HG03064 (cell line): ENCODE results near the gene RNF144A.
"Not testable (repeated sequence)": the region's sequence is repeated elsewhere in the genome, so short reads cannot be mapped to it uniquely, and the experiment has no call there.

ENCODE experiments used
- ATAC-seq: cut with Tn5 transposase; IDR thresholded peaks from one replicate; pipeline ENCODE4 v1.9.1; 2021; ENCODE audit warnings: low read depth; ENCODE audit not compliant: unreplicated experiment

Gene RNF144A

DNA sequence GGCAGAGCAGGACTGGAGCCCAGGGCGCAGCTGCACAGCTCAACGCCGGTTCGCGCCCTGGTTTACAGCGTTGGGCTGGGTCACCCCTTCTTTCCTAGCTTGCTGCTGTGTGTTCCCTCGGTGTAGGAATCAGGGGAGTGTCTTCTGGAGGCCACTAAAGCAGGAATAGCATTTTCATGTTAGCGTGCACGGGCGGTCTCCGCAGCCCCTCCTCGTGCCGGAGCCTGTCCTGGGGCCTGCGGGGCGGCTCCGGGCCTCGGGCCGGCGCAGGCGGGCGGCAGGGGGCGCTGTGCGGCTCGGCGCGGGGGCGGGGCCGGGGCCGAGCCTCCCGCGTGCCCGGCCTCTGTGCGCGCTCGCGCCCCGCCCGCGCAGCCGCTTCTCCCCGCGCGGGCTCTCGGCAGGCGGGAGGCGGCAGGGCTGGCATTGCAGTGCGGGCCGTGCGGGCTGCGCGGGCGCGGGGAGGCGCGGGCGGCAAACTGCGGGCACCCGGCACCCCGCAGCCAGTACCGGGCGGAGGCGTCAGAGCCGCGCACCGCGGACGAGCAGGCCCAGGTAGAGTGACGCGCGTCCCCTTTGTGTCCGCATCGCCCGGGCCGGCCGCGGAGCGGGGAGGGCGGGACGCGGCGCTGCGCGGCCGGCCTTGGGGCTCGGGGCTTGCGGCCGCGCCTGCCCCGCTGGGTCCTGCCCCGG, at the start of gene RNF144A:
TSS of gene RNF144A (plus strand) at position 342 of the 690 bp plus-strand sequence. CDS start 79,515 bp downstream, outside the sequence.
- ATAC-seq, result peak; percentile 77

GRCh38 chr2:6872394-6872793, 44.8 kb upstream of the RNF144A start:
- ATAC-seq, result peak; percentile 61

DNA sequence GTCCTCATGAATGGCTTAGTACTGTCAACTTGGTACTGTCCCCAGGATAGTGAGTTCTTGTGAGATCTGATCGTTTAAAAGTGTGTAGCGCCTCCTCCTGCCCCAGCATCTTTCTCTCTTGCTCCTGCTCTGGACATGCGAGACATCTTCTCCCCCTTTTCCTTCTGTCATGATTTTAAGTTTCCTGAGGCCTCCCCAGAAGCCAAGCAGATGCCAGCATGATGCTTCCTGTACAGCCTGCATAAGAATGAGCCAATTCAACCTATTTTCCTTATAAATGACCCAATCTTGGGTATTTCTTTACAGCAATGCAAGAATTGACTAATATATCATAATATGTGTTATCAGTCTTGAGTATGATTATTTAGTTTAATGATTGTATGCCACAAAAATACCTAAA, 43.2 kb upstream of the RNF144A start:
- ATAC-seq, result no peak

DNA sequence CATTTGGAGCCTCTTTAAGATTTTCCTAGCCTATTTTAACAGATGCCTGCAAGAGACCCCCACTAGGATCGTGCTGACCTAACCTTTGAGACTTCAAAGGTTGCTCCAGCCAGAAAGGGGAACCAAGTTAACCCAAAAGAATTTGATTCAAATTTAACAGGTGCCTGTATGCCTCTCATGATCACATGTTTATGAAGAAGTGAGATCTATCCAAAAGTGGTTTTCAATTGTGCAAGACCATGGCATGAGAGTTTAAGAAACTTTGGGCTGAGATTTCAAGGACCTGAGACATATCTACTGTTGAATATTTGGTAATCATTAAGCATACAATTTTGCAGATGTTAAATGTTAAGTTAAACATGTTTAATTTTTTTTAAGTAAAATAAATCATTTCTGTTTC, 40.9 kb upstream of the RNF144A start:
- no peak for ATAC-seq

- peak; percentile 79 for ATAC-seq
Observed at GRCh38 chr2:6877402-6878304, 39.6 kb upstream of the RNF144A start, which contains the start of gene RSAD2. Gene RSAD2 (plus strand): TSS chr2:6877777. CDS start chr2:6877801, 24 bp downstream.

DNA sequence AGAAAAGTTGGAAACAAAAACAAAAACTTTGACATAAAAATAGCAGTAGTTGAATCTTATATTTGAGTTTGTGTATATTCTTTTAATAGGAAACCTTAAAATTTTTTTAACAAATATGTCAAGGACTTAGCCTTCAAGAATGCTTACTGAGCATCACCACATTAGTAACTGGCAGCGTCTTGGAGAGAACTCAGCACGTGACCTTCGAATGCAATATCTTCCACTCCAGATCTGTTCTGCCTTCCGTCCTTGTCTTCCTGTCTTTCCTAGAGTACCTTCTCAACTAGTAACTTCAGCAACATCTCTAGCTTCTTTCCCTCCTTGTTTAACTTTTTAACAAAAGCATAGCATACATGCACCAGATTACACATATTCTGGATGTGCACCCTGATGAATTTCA, 38.7 kb upstream of the RNF144A start:
- ATAC-seq, result no peak

- no peak for ATAC-seq
Observed at GRCh38 chr2:6879011-6879410, 38.2 kb upstream of the RNF144A start.

DNA sequence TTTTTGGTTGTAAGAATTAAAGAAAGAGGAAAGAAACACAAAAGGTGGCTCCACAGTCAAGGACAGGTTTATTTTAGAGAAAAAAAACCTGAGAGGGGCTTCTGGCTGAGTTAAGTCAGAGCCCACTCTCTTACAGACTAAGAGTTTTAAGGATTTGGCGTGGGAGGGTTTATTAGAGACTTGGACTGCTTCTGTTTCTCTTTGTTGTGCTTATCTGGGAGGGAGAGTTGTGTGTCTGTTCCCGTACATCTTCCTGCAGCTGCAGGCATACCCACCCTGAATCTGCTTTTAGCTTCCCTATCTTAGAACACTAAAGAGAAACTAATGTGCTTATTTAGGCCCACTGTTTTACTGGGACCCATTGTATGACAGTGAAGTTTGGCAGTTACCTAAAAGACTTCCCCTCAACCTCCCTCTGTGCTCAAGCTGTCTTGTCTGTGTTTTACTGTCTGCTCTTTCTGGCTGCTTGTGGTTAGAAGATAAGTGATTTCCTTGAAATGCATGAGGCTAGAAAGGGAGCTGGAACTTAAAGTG, 36.9 kb upstream of the RNF144A start:
- no peak for ATAC-seq

DNA sequence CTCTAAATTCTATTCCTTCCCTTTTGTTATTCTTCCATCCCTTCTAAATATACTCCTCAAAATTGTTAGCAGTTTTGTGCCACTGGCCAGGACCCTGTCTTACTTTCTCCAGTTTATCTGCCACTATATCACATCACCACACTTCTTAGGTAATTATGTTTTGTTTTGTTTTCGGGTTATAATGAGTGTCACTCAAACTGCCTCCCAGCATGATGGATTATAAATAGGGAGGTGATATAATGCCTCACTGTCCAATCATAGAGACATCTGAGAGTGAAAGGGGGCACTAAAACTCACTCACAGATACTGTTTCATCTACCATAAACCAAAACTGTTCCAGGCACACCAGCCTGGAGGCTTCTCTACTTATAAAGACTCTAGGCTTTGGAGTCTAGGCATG, 36.2 kb upstream of the RNF144A start:
- no peak for ATAC-seq

- ATAC-seq, result no peak
Observed at GRCh38 chr2:6881516-6881915, 35.7 kb upstream of the RNF144A start.

GRCh38 chr2:6883448-6884122, 33.6 kb upstream of the RNF144A start:
- no peak for ATAC-seq

- ATAC-seq, result no peak
Observed at GRCh38 chr2:6885551-6885950, 31.7 kb upstream of the RNF144A start.

- ATAC-seq, result no peak
Observed at GRCh38 chr2:6885968-6886367, 31.2 kb upstream of the RNF144A start.

- no peak for ATAC-seq
Observed at GRCh38 chr2:6887751-6888192, 29.4 kb upstream of the RNF144A start.

DNA sequence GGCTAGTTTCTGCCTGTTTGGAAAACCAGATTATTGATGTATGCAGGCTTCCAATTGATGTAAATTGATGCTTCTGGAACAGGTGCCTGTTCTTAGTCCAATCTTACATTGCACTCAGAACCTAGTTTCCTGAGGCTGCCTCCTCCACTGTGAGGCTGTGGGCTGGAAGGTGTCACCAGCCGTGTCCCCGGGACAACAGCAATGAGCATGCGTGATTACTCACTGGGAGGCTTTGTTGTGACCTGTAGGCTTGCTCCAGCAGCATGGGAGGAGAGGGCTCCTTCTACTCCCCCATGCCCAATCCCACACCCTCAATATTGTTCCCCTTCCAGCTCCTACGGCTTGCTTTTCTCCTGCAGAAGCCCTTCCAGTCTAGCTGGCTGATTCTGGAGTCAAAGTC, 28.5 kb upstream of the RNF144A start:
- ATAC-seq, result no peak

DNA sequence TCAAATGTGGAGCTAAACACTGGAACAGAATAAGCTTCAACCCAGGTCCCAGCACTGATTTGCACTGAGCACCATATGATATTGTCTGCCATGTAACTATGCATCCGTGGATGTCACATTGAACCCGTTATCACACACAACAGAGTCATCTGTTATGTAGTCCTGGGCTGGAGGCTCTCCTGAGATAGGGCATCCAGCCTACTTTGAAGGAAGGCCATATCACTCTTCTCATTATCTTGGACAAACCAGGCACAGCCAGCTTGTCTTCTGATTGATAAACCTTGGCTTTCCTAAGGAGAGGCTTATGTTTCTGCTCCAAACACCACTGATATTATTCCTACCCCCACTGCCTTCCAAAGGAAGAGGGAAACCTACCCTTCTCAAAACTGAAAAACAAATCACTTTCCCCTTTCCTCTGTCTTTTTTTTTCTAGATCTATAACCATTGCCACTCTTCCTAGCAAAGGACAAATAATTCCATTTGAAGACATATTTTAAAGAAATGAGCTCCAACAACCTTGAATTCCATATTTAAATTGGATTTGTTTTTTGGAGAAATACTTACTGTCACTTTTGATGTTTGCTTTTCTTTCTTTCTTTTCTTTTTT, 23.2 kb upstream of the RNF144A start:
- no peak for ATAC-seq

DNA sequence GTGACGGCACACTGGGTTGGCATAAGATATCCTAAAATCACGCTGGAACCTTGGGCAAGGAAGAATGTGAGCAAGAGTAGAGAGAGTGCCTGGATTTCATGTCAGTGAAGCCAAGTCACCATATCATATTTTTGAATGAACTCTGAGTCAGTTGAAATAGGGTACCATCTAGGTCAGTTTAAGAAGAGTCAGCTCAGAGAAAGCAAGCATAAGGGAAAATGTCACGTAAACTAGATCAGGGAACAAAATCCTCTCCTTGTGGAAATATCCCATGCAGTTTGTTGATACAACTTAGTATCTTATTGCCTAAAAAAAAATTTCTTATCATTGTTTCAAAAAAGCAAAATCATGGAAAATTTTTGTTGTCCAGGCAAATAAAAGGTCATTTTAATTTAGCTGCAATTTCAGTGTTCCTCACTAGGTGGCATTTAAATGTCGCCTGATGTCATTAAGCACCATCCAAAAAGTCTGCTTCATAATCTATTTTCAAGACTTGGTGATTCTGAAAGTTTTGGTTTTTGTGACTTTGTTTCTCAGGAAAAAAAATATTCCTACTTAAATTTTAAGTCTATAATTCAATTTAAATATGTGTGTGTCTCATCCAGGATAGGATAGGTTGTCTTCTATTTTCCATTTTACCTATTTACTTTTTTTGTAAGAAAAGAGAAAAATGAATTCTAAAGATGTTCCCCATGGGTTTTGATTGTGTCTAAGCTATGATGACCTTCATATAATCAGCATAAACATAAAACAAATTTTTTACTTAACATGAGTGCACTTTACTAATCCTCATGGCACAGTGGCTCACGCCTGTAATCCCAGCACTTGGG, 20.1 kb upstream of the RNF144A start:
- no peak for ATAC-seq

- not testable (repeated sequence) for ATAC-seq
Observed at GRCh38 chr2:6902581-6902980, 14.6 kb upstream of the RNF144A start.

- ATAC-seq, result no peak
Observed at GRCh38 chr2:6905668-6906067, 11.5 kb upstream of the RNF144A start.
